HAP-1 (cell line): ENCODE data around the gene KIF4A.
"Not testable (repeated sequence)": the region's sequence is repeated elsewhere in the genome, so short reads cannot be mapped to it uniquely, and the experiment has no call there.

ENCODE experiments used
- DNase-seq, 2 experiments: peaks; one replicate each; pipeline ENCODE4 v3.0.0-alpha.2; 2016 to 2020; ENCODE audit warnings: low spot score in 2 of 2
- H3K27me3 ChIP-seq: fragments of 250-450 bp; sonication (Bioruptor Pico); 2 replicates; pipeline ENCODE4 v1.5.1; 2020; ENCODE audit warnings: low read depth, mild to moderate bottlenecking, moderate library complexity
- H3K36me3 ChIP-seq: fragments of 250-450 bp; sonication (Bioruptor Pico); replicated peaks from 2 replicates; pipeline ENCODE4 v1.5.1; 2020; ENCODE audit warnings: mild to moderate bottlenecking
- H3K4me1 ChIP-seq: fragments of 250-450 bp; sonication (Bioruptor Pico); 2 replicates; pipeline ENCODE4 v1.5.1; 2020; ENCODE audit warnings: mild to moderate bottlenecking
- H3K4me3 ChIP-seq: fragments of 250-450 bp; sonication (Bioruptor Pico); 2 replicates; pipeline ENCODE4 v1.5.1; 2020; ENCODE audit warnings: mild to moderate bottlenecking, moderate library complexity
- H3K9me3 ChIP-seq: fragments of 250-450 bp; sonication (Bioruptor Pico); 2 replicates; pipeline ENCODE4 v1.5.1; 2020; ENCODE audit warnings: mild to moderate bottlenecking, moderate library complexity
- in situ Hi-C: fragments of 300-500 bp; cut with MboI; formaldehyde crosslinking; loops from 3 replicates; pipeline ENCODE4 v1.14.3; 2020; ENCODE audit warnings: low sequenced_read_pairs, inconsistent platforms, mixed read lengths

Gene KIF4A

GRCh38 chrX:70289793-70290770, at the start of gene KIF4A, which contains the start of gene PDZD11:
TSS of gene KIF4A (plus strand) at chrX:70290104. CDS start at chrX:70290459, 355 bp downstream.
TSS of gene PDZD11 (minus strand) at chrX:70289927. CDS start at chrX:70289341, 586 bp downstream.
- peak; percentile 91 to 94 for DNase-seq
- in situ Hi-C loops = no loop called here

GRCh38 chrX:70240751-70241150, 49.2 kb upstream of the KIF4A start:
- Histone ChIP-seq H3K36me3 (no peaks in the 10 kb centered on the region), H3K4me1 (peaks cover 4% of the 10 kb centered on the region; the same call in 1 of the 2 replicates), H3K9me3 (no peaks in the 10 kb centered on the region), H3K4me3 (no peak overlapping the region), H3K27me3 (peaks cover 5% of the 10 kb centered on the region; the same call in 1 of the 2 replicates)
- in situ Hi-C loops = no loop called here
- no peak for DNase-seq

More at GRCh38 chrX:70289793-70290770, at the start of gene KIF4A, which contains the start of gene PDZD11:
- Histone ChIP-seq H3K36me3 (peaks cover 48% of the 10 kb centered on the region), H3K4me1 (peaks cover 13% of the 10 kb centered on the region), H3K27me3 (no peaks in the 10 kb centered on the region), H3K4me3 (peak within 1 kb of the TSS; percentile 84), H3K9me3 (no peaks in the 10 kb centered on the region)

- Histone ChIP-seq H3K4me3 (no peak overlapping the region), H3K4me1 (peaks cover 4% of the 10 kb centered on the region; the same call in 1 of the 2 replicates), H3K27me3 (peaks cover 4% of the 10 kb centered on the region; the same call in 1 of the 2 replicates), H3K9me3 (no peaks in the 10 kb centered on the region), H3K36me3 (no peaks in the 10 kb centered on the region)
- no peak for DNase-seq
- in situ Hi-C loops = no loop called here
Measured at GRCh38 chrX:70241501-70241900, 48.4 kb upstream of the KIF4A start.

- in situ Hi-C loops, H3K4me3 ChIP-seq, H3K27me3 ChIP-seq, DNase-seq, H3K9me3 ChIP-seq, H3K4me1 ChIP-seq, H3K36me3 ChIP-seq: not testable (repeated sequence)
Measured at GRCh38 chrX:70243601-70244000, 46.3 kb upstream of the KIF4A start.

GRCh38 chrX:70244881-70245280, 45.0 kb upstream of the KIF4A start:
- H3K27me3 ChIP-seq = no peaks in the 10 kb centered on the region
- no peaks in the 10 kb centered on the region for H3K36me3 ChIP-seq
- no peak overlapping the region for H3K4me3 ChIP-seq
- in situ Hi-C loops = no loop called here
- no peak for DNase-seq
- H3K4me1 ChIP-seq = peaks cover 4% of the 10 kb centered on the region; the same call in 1 of the 2 replicates
- no peaks in the 10 kb centered on the region for H3K9me3 ChIP-seq

GRCh38 chrX:70247252-70247651, 42.7 kb upstream of the KIF4A start:
- Histone ChIP-seq H3K36me3 (no peaks in the 10 kb centered on the region), H3K27me3 (no peaks in the 10 kb centered on the region), H3K9me3 (no peaks in the 10 kb centered on the region), H3K4me1 (peaks cover 15% of the 10 kb centered on the region), H3K4me3 (no peak overlapping the region)
- no peak for DNase-seq
- in situ Hi-C loops = no loop called here

- Histone ChIP-seq H3K4me1 (peaks cover 16% of the 10 kb centered on the region), H3K4me3 (no peak overlapping the region), H3K9me3 (no peaks in the 10 kb centered on the region), H3K27me3 (no peaks in the 10 kb centered on the region), H3K36me3 (no peaks in the 10 kb centered on the region)
- in situ Hi-C loops = no loop called here
- peak in 1 of 2 experiments; percentile 8 for DNase-seq
Measured at GRCh38 chrX:70252491-70252890, 37.4 kb upstream of the KIF4A start.

GRCh38 chrX:70253377-70254062, 36.4 kb upstream of the KIF4A start:
- H3K36me3 ChIP-seq = no peaks in the 10 kb centered on the region
- no peak for DNase-seq
- H3K9me3 ChIP-seq = no peaks in the 10 kb centered on the region
- H3K4me1 ChIP-seq = peaks cover 16% of the 10 kb centered on the region
- in situ Hi-C loops = no loop called here
- H3K27me3 ChIP-seq = no peaks in the 10 kb centered on the region
- H3K4me3 ChIP-seq = no peak overlapping the region

- DNase-seq = no peak
- Histone ChIP-seq H3K27me3 (no peaks in the 10 kb centered on the region), H3K9me3 (no peaks in the 10 kb centered on the region), H3K4me1 (peaks cover 16% of the 10 kb centered on the region), H3K4me3 (no peak overlapping the region), H3K36me3 (no peaks in the 10 kb centered on the region)
- in situ Hi-C loops = no loop called here
Measured at GRCh38 chrX:70254063-70254400, 35.9 kb upstream of the KIF4A start.

GRCh38 chrX:70254909-70255308, 35.0 kb upstream of the KIF4A start:
- H3K27me3 ChIP-seq = no peaks in the 10 kb centered on the region
- no peak overlapping the region for H3K4me3 ChIP-seq
- H3K36me3 ChIP-seq = no peaks in the 10 kb centered on the region
- DNase-seq = no peak
- no peaks in the 10 kb centered on the region for H3K9me3 ChIP-seq
- peaks cover 16% of the 10 kb centered on the region for H3K4me1 ChIP-seq
- in situ Hi-C loops = no loop called here

GRCh38 chrX:70255452-70255851, 34.5 kb upstream of the KIF4A start:
- Histone ChIP-seq H3K4me3 (no peak overlapping the region), H3K27me3 (no peaks in the 10 kb centered on the region), H3K9me3 (no peaks in the 10 kb centered on the region), H3K4me1 (peaks cover 12% of the 10 kb centered on the region), H3K36me3 (no peaks in the 10 kb centered on the region)
- in situ Hi-C loops = no loop called here
- DNase-seq = no peak

- H3K36me3 ChIP-seq = no peaks in the 10 kb centered on the region
- H3K4me3 ChIP-seq = no peak overlapping the region
- H3K27me3 ChIP-seq = no peaks in the 10 kb centered on the region
- H3K4me1 ChIP-seq = peaks cover under 1% of the 10 kb centered on the region; the same call in 1 of the 2 replicates
- in situ Hi-C loops = no loop called here
- no peak for DNase-seq
- H3K9me3 ChIP-seq = no peaks in the 10 kb centered on the region
Measured at GRCh38 chrX:70257423-70258288, 32.2 kb upstream of the KIF4A start.

- in situ Hi-C loops = no loop called here
- H3K9me3 ChIP-seq = no peaks in the 10 kb centered on the region
- no peak within 1 kb of the TSS for H3K4me3 ChIP-seq
- no peaks in the 10 kb centered on the region for H3K4me1 ChIP-seq
- H3K27me3 ChIP-seq = peaks cover 3% of the 10 kb centered on the region; the same call in 1 of the 2 replicates
- DNase-seq = no peak
- no peaks in the 10 kb centered on the region for H3K36me3 ChIP-seq
Measured at GRCh38 chrX:70260104-70260503, 29.8 kb upstream of the KIF4A start, which contains the start of gene P2RY4. TSS of gene P2RY4 (minus strand) at chrX:70260204. CDS start at chrX:70259624, 580 bp downstream.
